Cardiac fibroblast (primary cell): ENCODE results near the gene FGGY.

Experiments
- DNase-seq, 2 donors: peaks; one replicate each; pipeline versions ENCODE4 v3.0.0 to v3.0.0-alpha.2; 2010; ENCODE audit warnings: low read depth in 2 of 2
- H3K4me3 ChIP-seq, 2 donors: replicated peaks in 1 of 2; 1 replicate in 1 of 2; 2 replicates in 1 of 2; pipeline ENCODE4 v1.5.1; 2011; ENCODE audit warnings: low read depth in 2 of 2, low read length in 2 of 2, mild to moderate bottlenecking in 2 of 2, moderate library complexity in 1 of 2
- CTCF ChIP-seq: IDR thresholded peaks from one replicate; pipeline ENCODE4 v1.5.1; 2011; ENCODE audit warnings: low read depth, mild to moderate bottlenecking, low read length, inconsistent platforms

Gene FGGY

GRCh38 chr1:59302871-59303270, 6.0 kb downstream of the FGGY start:
- no peak overlapping the region for H3K4me3 ChIP-seq
- no peak for TF ChIP-seq CTCF
- no peak for DNase-seq

DNA sequence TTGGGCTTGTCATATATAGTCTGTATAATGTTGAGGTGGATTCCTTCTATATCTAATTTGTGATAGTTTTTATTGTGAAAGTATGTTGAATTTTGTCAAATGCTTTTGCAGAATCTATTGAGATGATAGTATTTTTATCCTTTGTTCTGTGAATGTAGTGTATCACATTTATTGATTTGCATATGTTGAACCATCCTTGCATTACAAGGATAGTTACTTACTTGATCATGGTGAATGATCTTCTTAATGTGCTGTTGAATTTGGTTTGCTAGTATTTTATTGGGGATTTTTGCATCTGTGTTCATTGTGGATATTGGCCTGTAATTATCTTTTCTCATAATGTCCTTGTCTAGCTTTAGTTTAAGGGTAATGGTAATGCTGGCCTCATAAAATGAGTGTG, 8.3 kb downstream of the FGGY start:
- no peak for TF ChIP-seq CTCF
- DNase-seq, result no peak
- H3K4me3 ChIP-seq, result no peak overlapping the region

- no peak overlapping the region for H3K4me3 ChIP-seq
- no peak for TF ChIP-seq CTCF
- no peak for DNase-seq
Measured at GRCh38 chr1:59307591-59307990, 10.7 kb downstream of the FGGY start.

DNA sequence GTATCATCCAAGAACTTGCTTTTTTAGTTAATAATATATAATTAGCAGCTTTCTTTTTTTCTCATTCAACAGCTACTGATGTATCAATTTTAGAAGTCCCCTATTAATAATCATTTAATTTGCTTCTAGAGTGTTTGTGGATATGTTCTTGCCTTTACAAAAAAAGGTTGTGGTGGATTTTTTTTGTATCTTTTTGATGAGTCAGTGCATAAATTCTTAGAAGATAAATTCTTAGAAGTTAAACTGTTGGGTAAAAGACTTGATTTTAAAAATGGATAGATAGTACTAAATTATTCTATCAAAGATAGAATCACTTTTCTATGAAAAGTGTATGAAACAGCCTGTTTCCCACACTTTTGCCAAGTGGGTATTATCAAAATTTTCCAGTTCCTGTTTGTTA, 11.9 kb downstream of the FGGY start:
- no peak for TF ChIP-seq CTCF
- DNase-seq, result no peak
- no peak overlapping the region for H3K4me3 ChIP-seq

- no peak for DNase-seq
- TF ChIP-seq CTCF, result no peak
- no peak overlapping the region for H3K4me3 ChIP-seq
Measured at GRCh38 chr1:59309392-59309791, 12.5 kb downstream of the FGGY start.

- TF ChIP-seq CTCF, result no peak
- no peak for DNase-seq
- no peak overlapping the region for H3K4me3 ChIP-seq
Measured at GRCh38 chr1:59309795-59310548, 13.1 kb downstream of the FGGY start.
